HG02763 (cell line): ENCODE data around the gene HIVEP1.
A peak's percentile ranks its signal among the peaks of the same experiment; 100 is the strongest.

Source experiments
- ATAC-seq: cut with Tn5 transposase; IDR thresholded peaks from one replicate; pipeline ENCODE4 v1.9.1; 2021; ENCODE audit warnings: mild to moderate bottlenecking, moderate library complexity; ENCODE audit not compliant: unreplicated experiment

The HIVEP1 gene

GRCh38 chr6:12047792-12048432, 35.8 kb downstream of the HIVEP1 start:
- ATAC-seq: no peak

GRCh38 chr6:12048609-12049008, 36.5 kb downstream of the HIVEP1 start:
- ATAC-seq: no peak

GRCh38 chr6:12049165-12049564, 37.1 kb downstream of the HIVEP1 start:
- ATAC-seq: no peak

GRCh38 chr6:12051861-12052368, 39.8 kb downstream of the HIVEP1 start:
- peak; percentile 81 for ATAC-seq

GRCh38 chr6:12058172-12058961, 46.3 kb downstream of the HIVEP1 start:
- no peak for ATAC-seq

- ATAC-seq: peak; percentile 77
Measured at GRCh38 chr6:12060780-12061609, 48.9 kb downstream of the HIVEP1 start.

- no peak for ATAC-seq
Measured at GRCh38 chr6:12062605-12063004, 50.5 kb downstream of the HIVEP1 start.

GRCh38 chr6:12064131-12064530, 52.0 kb downstream of the HIVEP1 start:
- no peak for ATAC-seq

- no peak for ATAC-seq
Measured at GRCh38 chr6:12064538-12065071, 52.5 kb downstream of the HIVEP1 start.

- no peak for ATAC-seq
Measured at GRCh38 chr6:12065321-12066140, 53.4 kb downstream of the HIVEP1 start.

GRCh38 chr6:12066297-12066696, 54.2 kb downstream of the HIVEP1 start:
- no peak for ATAC-seq

GRCh38 chr6:12068899-12069557, 56.9 kb downstream of the HIVEP1 start:
- no peak for ATAC-seq

- ATAC-seq: no peak
Measured at GRCh38 chr6:12069891-12070529, 57.9 kb downstream of the HIVEP1 start.

GRCh38 chr6:12071064-12071615, 59.0 kb downstream of the HIVEP1 start:
- no peak for ATAC-seq

GRCh38 chr6:12075067-12075563, 63.0 kb downstream of the HIVEP1 start:
- ATAC-seq: no peak

- no peak for ATAC-seq
Measured at GRCh38 chr6:12077021-12077710, 65.1 kb downstream of the HIVEP1 start.

GRCh38 chr6:12078014-12078413, 65.9 kb downstream of the HIVEP1 start:
- no peak for ATAC-seq

- ATAC-seq: no peak
Measured at GRCh38 chr6:12081771-12082170, 69.7 kb downstream of the HIVEP1 start.
